ENCODE results near the gene LMNA.

Gene LMNA

GRCh38 chr1:156155756-156156510 lies 41.4 kb downstream of the LMNA start:
- Histone ChIP-seq H3K4me1 (peaks cover 88% of the 10 kb centered on the region), H3K27ac (peak overlapping the region; percentile 77), H3K9ac (peak overlapping the region; percentile 68), H3K36me3 (no peaks in the 10 kb centered on the region), H4K20me1 (no peaks in the 10 kb centered on the region), H3K27me3 (0 out of 2 replicates have a peak, but pooled peaks cover 5% of the 10 kb centered on the region), H3K4me2 (peak overlapping the region; percentile 86), H3K9me3 (no peaks in the 10 kb centered on the region), H3K4me3 (peak overlapping the region; percentile 62)
- TF ChIP-seq Cebpa-rat (IDR thresholded peaks at IDR 0.05) = no peak

GRCh38 chr1:156157506-156157905 lies 43.0 kb downstream of the LMNA start:
- Histone ChIP-seq H3K9me3 (no peaks in the 10 kb centered on the region), H3K27ac (no peak overlapping the region), H3K9ac (no peak overlapping the region), H3K27me3 (0 out of 2 replicates have a peak, but pooled peaks cover 5% of the 10 kb centered on the region), H3K4me3 (no peak overlapping the region), H3K4me1 (peaks cover 81% of the 10 kb centered on the region), H3K36me3 (no peaks in the 10 kb centered on the region; the same call in 1 of the 2 replicates), H4K20me1 (no peaks in the 10 kb centered on the region), H3K4me2 (peak overlapping the region; percentile 86)
- no peak for TF ChIP-seq Cebpa-rat (IDR thresholded peaks at IDR 0.05)

GRCh38 chr1:156157966-156158365 lies 43.5 kb downstream of the LMNA start:
- H3K36me3 ChIP-seq = no peaks in the 10 kb centered on the region; the same call in 1 of the 2 replicates
- H3K9me3 ChIP-seq = no peaks in the 10 kb centered on the region
- peaks cover 76% of the 10 kb centered on the region for H3K4me1 ChIP-seq
- no peak overlapping the region for H3K9ac ChIP-seq
- no peak overlapping the region for H3K27ac ChIP-seq
- no peak for TF ChIP-seq Cebpa-rat (IDR thresholded peaks at IDR 0.05)
- peak overlapping the region; percentile 86 for H3K4me2 ChIP-seq
- 0 out of 2 replicates have a peak, but pooled peaks cover 5% of the 10 kb centered on the region for H3K27me3 ChIP-seq
- no peak overlapping the region for H3K4me3 ChIP-seq
- H4K20me1 ChIP-seq = no peaks in the 10 kb centered on the region

- Histone ChIP-seq H4K20me1 (no peaks in the 10 kb centered on the region), H3K9ac (0 out of 2 replicates have a peak overlapping the region, but pooled peaks have one; percentile 31), H3K4me2 (peak overlapping the region; percentile 72), H3K4me1 (peaks cover 54% of the 10 kb centered on the region), H3K27ac (no peak overlapping the region), H3K36me3 (peaks cover 9% of the 10 kb centered on the region; the same call in 1 of the 2 replicates), H3K27me3 (0 out of 2 replicates have a peak, but pooled peaks cover 5% of the 10 kb centered on the region), H3K9me3 (peaks cover 9% of the 10 kb centered on the region; the same call in 1 of the 2 replicates), H3K4me3 (peak overlapping the region; percentile 45)
- TF ChIP-seq Cebpa-rat (IDR thresholded peaks at IDR 0.05) = no peak
These were observed 45.7 kb downstream of the LMNA start for GRCh38 chr1:156160000-156160742.

GRCh38 chr1:156160743-156161171 lies 46.2 kb downstream of the LMNA start:
- Histone ChIP-seq H3K4me3 (peak overlapping the region; percentile 45), H3K27me3 (0 out of 2 replicates have a peak, but pooled peaks cover 5% of the 10 kb centered on the region), H4K20me1 (no peaks in the 10 kb centered on the region), H3K4me2 (peak overlapping the region; percentile 72), H3K9ac (0 out of 2 replicates have a peak overlapping the region, but pooled peaks have one; percentile 31), H3K27ac (no peak overlapping the region), H3K36me3 (peaks cover 15% of the 10 kb centered on the region; the same call in 1 of the 2 replicates), H3K9me3 (peaks cover 13% of the 10 kb centered on the region; the same call in 1 of the 2 replicates), H3K4me1 (peaks cover 48% of the 10 kb centered on the region)
- no peak for TF ChIP-seq Cebpa-rat (IDR thresholded peaks at IDR 0.05)

- H3K9ac ChIP-seq = no peak overlapping the region
- TF ChIP-seq Cebpa-rat (IDR thresholded peaks at IDR 0.05) = no peak
- H3K4me2 ChIP-seq = no peak overlapping the region
- H3K4me1 ChIP-seq = peaks cover 31% of the 10 kb centered on the region
- H4K20me1 ChIP-seq = no peaks in the 10 kb centered on the region
- no peak overlapping the region for H3K27ac ChIP-seq
- H3K36me3 ChIP-seq = peaks cover 21% of the 10 kb centered on the region; the same call in 1 of the 2 replicates
- H3K4me3 ChIP-seq = no peak overlapping the region
- 0 out of 2 replicates have a peak, but pooled peaks cover 5% of the 10 kb centered on the region for H3K27me3 ChIP-seq
- H3K9me3 ChIP-seq = peaks cover 13% of the 10 kb centered on the region; the same call in 1 of the 2 replicates
These were observed 48.0 kb downstream of the LMNA start for GRCh38 chr1:156162430-156163037.

- H3K27me3 ChIP-seq = 0 out of 2 replicates have a peak, but pooled peaks cover 5% of the 10 kb centered on the region
- H3K4me3 ChIP-seq = no peak overlapping the region
- H4K20me1 ChIP-seq = no peaks in the 10 kb centered on the region
- H3K27ac ChIP-seq = no peak overlapping the region
- H3K9me3 ChIP-seq = peaks cover 13% of the 10 kb centered on the region; the same call in 1 of the 2 replicates
- H3K4me2 ChIP-seq = no peak overlapping the region
- no peak overlapping the region for H3K9ac ChIP-seq
- no peak for TF ChIP-seq Cebpa-rat (IDR thresholded peaks at IDR 0.05)
- H3K36me3 ChIP-seq = peaks cover 21% of the 10 kb centered on the region; the same call in 1 of the 2 replicates
- peaks cover 19% of the 10 kb centered on the region for H3K4me1 ChIP-seq
These were observed 49.2 kb downstream of the LMNA start for GRCh38 chr1:156163712-156164111.

- no peak for TF ChIP-seq Cebpa-rat (IDR thresholded peaks at IDR 0.05)
- H4K20me1 ChIP-seq = no peaks in the 10 kb centered on the region
- H3K4me2 ChIP-seq = no peak overlapping the region
- H3K27ac ChIP-seq = no peak overlapping the region
- H3K4me3 ChIP-seq = no peak overlapping the region
- peaks cover 21% of the 10 kb centered on the region; the same call in 1 of the 2 replicates for H3K36me3 ChIP-seq
- H3K9ac ChIP-seq = no peak overlapping the region
- H3K9me3 ChIP-seq = peaks cover 13% of the 10 kb centered on the region; the same call in 1 of the 2 replicates
- peaks cover 17% of the 10 kb centered on the region for H3K4me1 ChIP-seq
- H3K27me3 ChIP-seq = 0 out of 2 replicates have a peak, but pooled peaks cover 5% of the 10 kb centered on the region
These were observed 49.8 kb downstream of the LMNA start for GRCh38 chr1:156164125-156164831.

All from BLaER1 (cell line).